Measurements from ENCODE around the gene COL23A1. TPM values are rescaled to one million over a fixed set of nuclear protein-coding genes. Genes with fewer than 3 reads are reported as not detected.
A peak's percentile ranks its signal among the peaks of the same experiment; 100 is the strongest.
"Not testable (repeated sequence)": the region's sequence is repeated elsewhere in the genome, so short reads cannot be mapped to it uniquely, and the experiment has no call there.

COL23A1 gene
- total RNA-seq, 1 donor from 2014 or later: 10.7 TPM

GRCh38 chr5:178230879-178231538 lies 359.2 kb downstream of the COL23A1 start:
- ATAC-seq (peak; percentile 43), DNase-seq (ENCODE audit: low spot score) (no peak)
- intact Hi-C loops (cut with DNase I): no loop called here

- DNase-seq (ENCODE audit: low spot score) (no peak), ATAC-seq (no peak)
- intact Hi-C loops (cut with DNase I): no loop called here
These were observed 360.3 kb downstream of the COL23A1 start for GRCh38 chr5:178229861-178230260.

GRCh38 chr5:178229111-178229510 lies 361.1 kb downstream of the COL23A1 start:
- DNase-seq (ENCODE audit: low spot score); ATAC-seq; intact Hi-C loops (cut with DNase I): not testable (repeated sequence)

GRCh38 chr5:178228609-178229008 lies 361.6 kb downstream of the COL23A1 start:
- DNase-seq (ENCODE audit: low spot score) (no peak), ATAC-seq (no peak)
- intact Hi-C loops (cut with DNase I): loop anchor here (1.0 kb wide), 1 partner anchor 35 kb away; no protein-coding TSS in a partner anchor

GRCh38 chr5:178227929-178228328 lies 362.3 kb downstream of the COL23A1 start:
- ATAC-seq (no peak), DNase-seq (ENCODE audit: low spot score) (no peak)
- intact Hi-C loops (cut with DNase I): loop anchor here (1.0 kb wide), 1 partner anchor 35 kb away; no protein-coding TSS in a partner anchor

- no peak for ATAC-seq
- intact Hi-C loops (cut with DNase I): no loop called here
- DNase-seq (ENCODE audit: low spot score): no peak
These were observed 363.0 kb downstream of the COL23A1 start for GRCh38 chr5:178227138-178227659.

- ATAC-seq (no peak), DNase-seq (ENCODE audit: low spot score) (no peak)
- intact Hi-C loops (cut with DNase I): no loop called here
These were observed 365.0 kb downstream of the COL23A1 start for GRCh38 chr5:178225174-178225573.

- intact Hi-C loops (cut with DNase I): no loop called here
- DNase-seq (ENCODE audit: low spot score): no peak
- no peak for ATAC-seq
These were observed 365.8 kb downstream of the COL23A1 start for GRCh38 chr5:178224403-178224802.

- intact Hi-C loops (cut with DNase I): no loop called here
- DNase-seq (ENCODE audit: low spot score): no peak
- peak; percentile 9 for ATAC-seq
These were observed 366.3 kb downstream of the COL23A1 start for GRCh38 chr5:178223828-178224335.

GRCh38 chr5:178223196-178223773 lies 366.9 kb downstream of the COL23A1 start:
- ATAC-seq: no peak
- no peak for DNase-seq (ENCODE audit: low spot score)
- intact Hi-C loops (cut with DNase I): no loop called here

- intact Hi-C loops (cut with DNase I): no loop called here
- no peak for ATAC-seq
- no peak for DNase-seq (ENCODE audit: low spot score)
These were observed 367.9 kb downstream of the COL23A1 start for GRCh38 chr5:178222292-178222691.

GRCh38 chr5:178221853-178222252 lies 368.3 kb downstream of the COL23A1 start:
- no peak for ATAC-seq
- intact Hi-C loops (cut with DNase I): no loop called here

GRCh38 chr5:178221282-178221681 lies 368.9 kb downstream of the COL23A1 start:
- intact Hi-C loops (cut with DNase I): no loop called here
- ATAC-seq: no peak
- no peak for DNase-seq (ENCODE audit: low spot score)

More at GRCh38 chr5:178221853-178222252, 368.3 kb downstream of the COL23A1 start:
- no peak for DNase-seq (ENCODE audit: low spot score)

- ATAC-seq (no peak), DNase-seq (ENCODE audit: low spot score) (no peak)
- intact Hi-C loops (cut with DNase I): no loop called here
These were observed 371.4 kb downstream of the COL23A1 start for GRCh38 chr5:178218827-178219226.

- intact Hi-C loops (cut with DNase I): no loop called here
- DNase-seq (ENCODE audit: low spot score): no peak
- no peak for ATAC-seq
These were observed 371.9 kb downstream of the COL23A1 start for GRCh38 chr5:178218237-178218776.

GRCh38 chr5:178216779-178217178 lies 373.4 kb downstream of the COL23A1 start:
- no peak for ATAC-seq
- DNase-seq (ENCODE audit: low spot score): no peak
- intact Hi-C loops (cut with DNase I): no loop called here

- ATAC-seq (no peak), DNase-seq (ENCODE audit: low spot score) (no peak)
- intact Hi-C loops (cut with DNase I): no loop called here
These were observed 374.1 kb downstream of the COL23A1 start for GRCh38 chr5:178216088-178216534.

- DNase-seq (ENCODE audit: low spot score) (no peak), ATAC-seq (no peak)
- intact Hi-C loops (cut with DNase I): no loop called here
These were observed 374.8 kb downstream of the COL23A1 start for GRCh38 chr5:178215280-178216002.

GRCh38 chr5:178214160-178214803 lies 375.9 kb downstream of the COL23A1 start:
- no peak for ATAC-seq
- no peak for DNase-seq (ENCODE audit: low spot score)
- intact Hi-C loops (cut with DNase I): no loop called here

All from sciatic nerve (tissue), 2 donors.